GM23338 (cell line): ENCODE data around the gene RERGL.

ENCODE experiments used
- CREB1 ChIP-seq: fragments of 250-450 bp; sonication (Bioruptor Pico); IDR thresholded peaks from 2 replicates; pipeline ENCODE4 v1.5.0; 2020; ENCODE audit warnings: low read depth, mild to moderate bottlenecking, moderate library complexity
- EZH2 ChIP-seq: fragments of 200-600 bp; sonication (generic); IDR thresholded peaks from one replicate; pipeline ENCODE4 v1.8.0; 2017; ENCODE audit warnings: antibody characterized with exemption, mild to moderate bottlenecking, low read depth; ENCODE audit not compliant: unreplicated experiment
- EZH2phosphoT487 ChIP-seq: fragments of 200-600 bp; sonication (generic); IDR thresholded peaks from one replicate; pipeline ENCODE4 v1.8.1; 2018; ENCODE audit warnings: antibody characterized with exemption; ENCODE audit not compliant: unreplicated experiment
- JUNB ChIP-seq: IDR thresholded peaks from one replicate; pipeline ENCODE4 v1.6.1; 2016; ENCODE audit warnings: antibody characterized with exemption; ENCODE audit not compliant: unreplicated experiment
- NANOG ChIP-seq: IDR thresholded peaks from 2 replicates; pipeline ENCODE4 v1.6.1; 2016; ENCODE audit warnings: antibody characterized with exemption, borderline replicate concordance
- POLR2AphosphoS5 ChIP-seq: IDR thresholded peaks from 2 replicates; pipeline ENCODE4 v1.6.1; 2016; ENCODE audit warnings: antibody characterized with exemption, low read depth
- ZNF331 ChIP-seq: fragments of 250-450 bp; sonication (Bioruptor Pico); IDR thresholded peaks from 2 replicates; pipeline ENCODE4 v1.5.0; 2020; ENCODE audit warnings: low read depth, mild to moderate bottlenecking, moderate library complexity
- TF ChIP-seq, protein P1 (sequence below), 2 experiments: fragments of 200-600 bp in 1 of 2; sonication (generic) in 1 of 2; conservative IDR thresholded peaks; 2 replicates each; pipeline versions ENCODE4 v1.5.1 to v1.6.1; 2016 to 2017; ENCODE audit warnings: antibody characterized with exemption in 2 of 2, low read depth in 2 of 2, mild to moderate bottlenecking in 2 of 2, moderate library complexity in 1 of 2
- TF ChIP-seq, protein P2 (sequence below): IDR thresholded peaks from one replicate; pipeline ENCODE4 v1.6.1; 2018; ENCODE audit warnings: antibody characterized with exemption; ENCODE audit not compliant: unreplicated experiment
- TF ChIP-seq, protein P3 (sequence below): IDR thresholded peaks from 2 replicates; pipeline ENCODE4 v1.6.1; 2016; ENCODE audit warnings: antibody characterized with exemption

DNA sequence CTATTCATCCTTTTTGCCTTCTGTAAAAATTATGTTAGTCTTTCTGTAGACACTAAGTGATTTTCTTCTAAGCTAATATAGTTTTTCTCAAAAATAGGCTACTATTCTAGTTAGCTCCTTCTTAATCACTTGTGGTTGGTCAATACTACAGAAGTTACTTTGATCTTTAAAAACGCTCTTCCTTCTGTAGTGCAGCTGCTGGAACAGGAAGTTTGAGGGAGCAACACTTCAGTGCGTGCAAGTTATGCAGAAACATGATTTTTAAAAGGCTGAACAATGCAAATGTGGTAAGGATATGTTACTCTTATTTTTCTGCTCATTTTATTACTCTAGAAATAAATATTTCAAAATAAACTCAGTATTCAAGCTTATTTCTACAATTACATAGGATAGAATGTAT lies 11.1 kb upstream of the RERGL start:
- TF ChIP-seq, protein P1, sequence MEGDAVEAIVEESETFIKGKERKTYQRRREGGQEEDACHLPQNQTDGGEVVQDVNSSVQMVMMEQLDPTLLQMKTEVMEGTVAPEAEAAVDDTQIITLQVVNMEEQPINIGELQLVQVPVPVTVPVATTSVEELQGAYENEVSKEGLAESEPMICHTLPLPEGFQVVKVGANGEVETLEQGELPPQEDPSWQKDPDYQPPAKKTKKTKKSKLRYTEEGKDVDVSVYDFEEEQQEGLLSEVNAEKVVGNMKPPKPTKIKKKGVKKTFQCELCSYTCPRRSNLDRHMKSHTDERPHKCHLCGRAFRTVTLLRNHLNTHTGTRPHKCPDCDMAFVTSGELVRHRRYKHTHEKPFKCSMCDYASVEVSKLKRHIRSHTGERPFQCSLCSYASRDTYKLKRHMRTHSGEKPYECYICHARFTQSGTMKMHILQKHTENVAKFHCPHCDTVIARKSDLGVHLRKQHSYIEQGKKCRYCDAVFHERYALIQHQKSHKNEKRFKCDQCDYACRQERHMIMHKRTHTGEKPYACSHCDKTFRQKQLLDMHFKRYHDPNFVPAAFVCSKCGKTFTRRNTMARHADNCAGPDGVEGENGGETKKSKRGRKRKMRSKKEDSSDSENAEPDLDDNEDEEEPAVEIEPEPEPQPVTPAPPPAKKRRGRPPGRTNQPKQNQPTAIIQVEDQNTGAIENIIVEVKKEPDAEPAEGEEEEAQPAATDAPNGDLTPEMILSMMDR (conservative IDR thresholded peaks at IDR 0.05; ENCODE audit: low read depth in 2 of 2) = no peak
- TF ChIP-seq EZH2 = no peak
- TF ChIP-seq, protein P2, sequence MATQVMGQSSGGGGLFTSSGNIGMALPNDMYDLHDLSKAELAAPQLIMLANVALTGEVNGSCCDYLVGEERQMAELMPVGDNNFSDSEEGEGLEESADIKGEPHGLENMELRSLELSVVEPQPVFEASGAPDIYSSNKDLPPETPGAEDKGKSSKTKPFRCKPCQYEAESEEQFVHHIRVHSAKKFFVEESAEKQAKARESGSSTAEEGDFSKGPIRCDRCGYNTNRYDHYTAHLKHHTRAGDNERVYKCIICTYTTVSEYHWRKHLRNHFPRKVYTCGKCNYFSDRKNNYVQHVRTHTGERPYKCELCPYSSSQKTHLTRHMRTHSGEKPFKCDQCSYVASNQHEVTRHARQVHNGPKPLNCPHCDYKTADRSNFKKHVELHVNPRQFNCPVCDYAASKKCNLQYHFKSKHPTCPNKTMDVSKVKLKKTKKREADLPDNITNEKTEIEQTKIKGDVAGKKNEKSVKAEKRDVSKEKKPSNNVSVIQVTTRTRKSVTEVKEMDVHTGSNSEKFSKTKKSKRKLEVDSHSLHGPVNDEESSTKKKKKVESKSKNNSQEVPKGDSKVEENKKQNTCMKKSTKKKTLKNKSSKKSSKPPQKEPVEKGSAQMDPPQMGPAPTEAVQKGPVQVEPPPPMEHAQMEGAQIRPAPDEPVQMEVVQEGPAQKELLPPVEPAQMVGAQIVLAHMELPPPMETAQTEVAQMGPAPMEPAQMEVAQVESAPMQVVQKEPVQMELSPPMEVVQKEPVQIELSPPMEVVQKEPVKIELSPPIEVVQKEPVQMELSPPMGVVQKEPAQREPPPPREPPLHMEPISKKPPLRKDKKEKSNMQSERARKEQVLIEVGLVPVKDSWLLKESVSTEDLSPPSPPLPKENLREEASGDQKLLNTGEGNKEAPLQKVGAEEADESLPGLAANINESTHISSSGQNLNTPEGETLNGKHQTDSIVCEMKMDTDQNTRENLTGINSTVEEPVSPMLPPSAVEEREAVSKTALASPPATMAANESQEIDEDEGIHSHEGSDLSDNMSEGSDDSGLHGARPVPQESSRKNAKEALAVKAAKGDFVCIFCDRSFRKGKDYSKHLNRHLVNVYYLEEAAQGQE = no peak
- TF ChIP-seq CREB1 (CRISPR knock-in tag) = no peak
- TF ChIP-seq POLR2AphosphoS5 = no peak
- TF ChIP-seq JUNB = no peak
- no peak for TF ChIP-seq NANOG
- no peak for TF ChIP-seq EZH2phosphoT487
- TF ChIP-seq, protein P3, sequence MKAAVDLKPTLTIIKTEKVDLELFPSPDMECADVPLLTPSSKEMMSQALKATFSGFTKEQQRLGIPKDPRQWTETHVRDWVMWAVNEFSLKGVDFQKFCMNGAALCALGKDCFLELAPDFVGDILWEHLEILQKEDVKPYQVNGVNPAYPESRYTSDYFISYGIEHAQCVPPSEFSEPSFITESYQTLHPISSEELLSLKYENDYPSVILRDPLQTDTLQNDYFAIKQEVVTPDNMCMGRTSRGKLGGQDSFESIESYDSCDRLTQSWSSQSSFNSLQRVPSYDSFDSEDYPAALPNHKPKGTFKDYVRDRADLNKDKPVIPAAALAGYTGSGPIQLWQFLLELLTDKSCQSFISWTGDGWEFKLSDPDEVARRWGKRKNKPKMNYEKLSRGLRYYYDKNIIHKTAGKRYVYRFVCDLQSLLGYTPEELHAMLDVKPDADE = no peak
- TF ChIP-seq ZNF331 (CRISPR knock-in tag) = no peak
